ENCODE data around the gene ACSL1. TPM values are rescaled to one million over a fixed set of nuclear protein-coding genes. Genes with fewer than 3 reads are reported as not detected.

ACSL1 gene, protein sequence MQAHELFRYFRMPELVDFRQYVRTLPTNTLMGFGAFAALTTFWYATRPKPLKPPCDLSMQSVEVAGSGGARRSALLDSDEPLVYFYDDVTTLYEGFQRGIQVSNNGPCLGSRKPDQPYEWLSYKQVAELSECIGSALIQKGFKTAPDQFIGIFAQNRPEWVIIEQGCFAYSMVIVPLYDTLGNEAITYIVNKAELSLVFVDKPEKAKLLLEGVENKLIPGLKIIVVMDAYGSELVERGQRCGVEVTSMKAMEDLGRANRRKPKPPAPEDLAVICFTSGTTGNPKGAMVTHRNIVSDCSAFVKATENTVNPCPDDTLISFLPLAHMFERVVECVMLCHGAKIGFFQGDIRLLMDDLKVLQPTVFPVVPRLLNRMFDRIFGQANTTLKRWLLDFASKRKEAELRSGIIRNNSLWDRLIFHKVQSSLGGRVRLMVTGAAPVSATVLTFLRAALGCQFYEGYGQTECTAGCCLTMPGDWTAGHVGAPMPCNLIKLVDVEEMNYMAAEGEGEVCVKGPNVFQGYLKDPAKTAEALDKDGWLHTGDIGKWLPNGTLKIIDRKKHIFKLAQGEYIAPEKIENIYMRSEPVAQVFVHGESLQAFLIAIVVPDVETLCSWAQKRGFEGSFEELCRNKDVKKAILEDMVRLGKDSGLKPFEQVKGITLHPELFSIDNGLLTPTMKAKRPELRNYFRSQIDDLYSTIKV
- total RNA-seq (2014; rRNA removed; shearing (Covaris generic)) (11.0 and 13.1 TPM in 2 replicates), polyA plus RNA-seq (2016; fragmentation: Nextera tagmentation; extraction: Ambion mirVana) (4.7 and 6.2 TPM in 2 replicates)
- long read RNA-seq, partial matches to known transcripts, result 0 of 5 reads
- long read RNA-seq, other reads (novel, unspliced or antisense), result 4 of 5 reads

DNA sequence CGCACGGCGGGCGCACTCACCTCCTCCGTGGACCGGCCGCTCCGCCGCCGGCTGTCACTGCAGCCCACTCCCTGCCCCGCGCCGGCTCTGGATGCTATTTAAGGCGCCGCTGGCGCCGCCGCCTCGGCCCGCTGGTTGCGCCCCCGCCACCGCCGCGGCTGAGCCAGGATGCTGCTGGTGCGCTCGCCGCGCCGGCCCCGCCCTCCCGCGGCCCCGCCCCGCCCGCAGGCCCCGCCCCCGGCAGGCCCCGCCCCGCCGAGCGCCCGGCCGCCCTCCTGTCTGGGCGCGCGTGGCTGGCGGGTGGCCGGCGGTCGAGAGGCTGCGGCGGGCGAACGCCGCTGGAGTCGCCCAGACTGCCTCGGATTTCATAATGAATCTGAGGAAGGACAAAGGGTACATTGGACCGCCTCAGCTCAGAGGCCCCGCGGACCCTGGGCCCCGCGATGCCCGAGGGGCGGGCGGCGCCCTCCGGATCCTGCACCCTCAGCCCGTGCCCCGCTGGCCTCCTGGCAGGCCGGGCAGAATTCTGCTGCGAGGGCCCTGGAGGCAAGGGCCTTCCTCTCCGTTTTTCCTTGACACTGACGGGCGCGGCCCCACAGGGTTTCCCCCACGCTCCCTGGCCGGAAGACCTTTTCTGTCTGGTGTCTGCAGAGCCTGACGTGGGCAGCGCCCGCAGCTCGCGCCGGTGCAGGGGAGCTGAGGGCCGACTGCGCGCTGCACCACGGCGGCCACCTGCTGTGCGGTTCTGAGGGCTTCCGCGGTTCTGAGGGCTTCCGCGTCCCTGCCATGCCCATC is at the start of gene ACSL1:
Gene ACSL1 (minus strand): TSS at position 73 of the 795 bp plus-strand sequence. CDS start 22,454 bp downstream, outside the sequence.
- Histone ChIP-seq H3K4me3 (peak within 1 kb of the TSS; percentile 71), H3K4me1 (ENCODE audit: insufficient read depth) (peaks cover 3% of the 10 kb centered on the region; the same call in 1 of the 2 replicates), H2AFZ (peak within 1 kb of the TSS; percentile 98), H3K9me2 (ENCODE audit: insufficient read depth) (no peaks in the 10 kb centered on the region), H3K36me3 (ENCODE audit: insufficient read depth) (no peaks in the 10 kb centered on the region), H3K27ac (ENCODE audit: low read depth) (no peak within 1 kb of the TSS), H3K79me2 (replicated peaks; ENCODE audit: insufficient read depth) (no peaks in the 10 kb centered on the region), H3K27me3 (ENCODE audit: insufficient read depth) (peaks cover 55% of the 10 kb centered on the region), H4K20me1 (replicated peaks; ENCODE audit: insufficient read depth) (no peaks in the 10 kb centered on the region), H3F3A (replicated peaks; ENCODE audit: low read depth) (no peaks in the 10 kb centered on the region), H3K4me2 (peak within 1 kb of the TSS; percentile 90)
- Mint-ChIP-seq H3K4me1 (peaks cover 3% of the 10 kb centered on the region; the same call in 1 of the 3 replicates), H3K36me3 (ENCODE audit: low read depth) (no peaks in the 10 kb centered on the region; the same call in 2 of the 3 replicates), H3K4me3 (peak within 1 kb of the TSS; percentile 81), H3K27ac (no peak within 1 kb of the TSS), H3K27me3 (ENCODE audit: insufficient read depth, low read depth, poor library complexity) (peaks cover 35% of the 10 kb centered on the region), H3K9me3 (no peaks in the 10 kb centered on the region)
- peak; percentile 64 for ATAC-seq
- peak; percentile 79 for DNase-seq (ENCODE audit: low spot score)
- TF ChIP-seq, protein P1, sequence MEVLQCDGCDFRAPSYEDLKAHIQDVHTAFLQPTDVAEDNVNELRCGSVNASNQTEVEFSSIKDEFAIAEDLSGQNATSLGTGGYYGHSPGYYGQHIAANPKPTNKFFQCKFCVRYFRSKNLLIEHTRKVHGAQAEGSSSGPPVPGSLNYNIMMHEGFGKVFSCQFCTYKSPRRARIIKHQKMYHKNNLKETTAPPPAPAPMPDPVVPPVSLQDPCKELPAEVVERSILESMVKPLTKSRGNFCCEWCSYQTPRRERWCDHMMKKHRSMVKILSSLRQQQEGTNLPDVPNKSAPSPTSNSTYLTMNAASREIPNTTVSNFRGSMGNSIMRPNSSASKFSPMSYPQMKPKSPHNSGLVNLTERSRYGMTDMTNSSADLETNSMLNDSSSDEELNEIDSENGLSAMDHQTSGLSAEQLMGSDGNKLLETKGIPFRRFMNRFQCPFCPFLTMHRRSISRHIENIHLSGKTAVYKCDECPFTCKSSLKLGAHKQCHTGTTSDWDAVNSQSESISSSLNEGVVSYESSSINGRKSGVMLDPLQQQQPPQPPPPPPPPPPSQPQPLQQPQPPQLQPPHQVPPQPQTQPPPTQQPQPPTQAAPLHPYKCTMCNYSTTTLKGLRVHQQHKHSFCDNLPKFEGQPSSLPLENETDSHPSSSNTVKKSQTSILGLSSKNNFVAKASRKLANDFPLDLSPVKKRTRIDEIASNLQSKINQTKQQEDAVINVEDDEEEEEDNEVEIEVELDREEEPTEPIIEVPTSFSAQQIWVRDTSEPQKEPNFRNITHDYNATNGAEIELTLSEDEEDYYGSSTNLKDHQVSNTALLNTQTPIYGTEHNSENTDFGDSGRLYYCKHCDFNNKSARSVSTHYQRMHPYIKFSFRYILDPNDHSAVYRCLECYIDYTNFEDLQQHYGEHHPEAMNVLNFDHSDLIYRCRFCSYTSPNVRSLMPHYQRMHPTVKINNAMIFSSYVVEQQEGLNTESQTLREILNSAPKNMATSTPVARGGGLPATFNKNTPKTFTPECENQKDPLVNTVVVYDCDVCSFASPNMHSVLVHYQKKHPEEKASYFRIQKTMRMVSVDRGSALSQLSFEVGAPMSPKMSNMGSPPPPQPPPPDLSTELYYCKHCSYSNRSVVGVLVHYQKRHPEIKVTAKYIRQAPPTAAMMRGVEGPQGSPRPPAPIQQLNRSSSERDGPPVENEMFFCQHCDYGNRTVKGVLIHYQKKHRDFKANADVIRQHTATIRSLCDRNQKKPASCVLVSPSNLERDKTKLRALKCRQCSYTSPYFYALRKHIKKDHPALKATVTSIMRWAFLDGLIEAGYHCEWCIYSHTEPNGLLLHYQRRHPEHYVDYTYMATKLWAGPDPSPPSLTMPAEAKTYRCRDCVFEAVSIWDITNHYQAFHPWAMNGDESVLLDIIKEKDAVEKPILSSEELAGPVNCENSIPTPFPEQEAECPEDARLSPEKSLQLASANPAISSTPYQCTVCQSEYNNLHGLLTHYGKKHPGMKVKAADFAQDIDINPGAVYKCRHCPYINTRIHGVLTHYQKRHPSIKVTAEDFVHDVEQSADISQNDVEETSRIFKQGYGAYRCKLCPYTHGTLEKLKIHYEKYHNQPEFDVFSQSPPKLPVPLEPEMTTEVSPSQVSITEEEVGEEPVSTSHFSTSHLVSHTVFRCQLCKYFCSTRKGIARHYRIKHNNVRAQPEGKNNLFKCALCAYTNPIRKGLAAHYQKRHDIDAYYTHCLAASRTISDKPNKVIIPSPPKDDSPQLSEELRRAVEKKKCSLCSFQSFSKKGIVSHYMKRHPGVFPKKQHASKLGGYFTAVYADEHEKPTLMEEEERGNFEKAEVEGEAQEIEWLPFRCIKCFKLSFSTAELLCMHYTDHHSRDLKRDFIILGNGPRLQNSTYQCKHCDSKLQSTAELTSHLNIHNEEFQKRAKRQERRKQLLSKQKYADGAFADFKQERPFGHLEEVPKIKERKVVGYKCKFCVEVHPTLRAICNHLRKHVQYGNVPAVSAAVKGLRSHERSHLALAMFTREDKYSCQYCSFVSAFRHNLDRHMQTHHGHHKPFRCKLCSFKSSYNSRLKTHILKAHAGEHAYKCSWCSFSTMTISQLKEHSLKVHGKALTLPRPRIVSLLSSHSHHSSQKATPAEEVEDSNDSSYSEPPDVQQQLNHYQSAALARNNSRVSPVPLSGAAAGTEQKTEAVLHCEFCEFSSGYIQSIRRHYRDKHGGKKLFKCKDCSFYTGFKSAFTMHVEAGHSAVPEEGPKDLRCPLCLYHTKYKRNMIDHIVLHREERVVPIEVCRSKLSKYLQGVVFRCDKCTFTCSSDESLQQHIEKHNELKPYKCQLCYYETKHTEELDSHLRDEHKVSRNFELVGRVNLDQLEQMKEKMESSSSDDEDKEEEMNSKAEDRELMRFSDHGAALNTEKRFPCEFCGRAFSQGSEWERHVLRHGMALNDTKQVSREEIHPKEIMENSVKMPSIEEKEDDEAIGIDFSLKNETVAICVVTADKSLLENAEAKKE (CRISPR knock-in tag; IDR thresholded peaks at IDR 0.05), result no peak
- TF ChIP-seq POLR2AphosphoS5 (IDR thresholded peaks at IDR 0.05; ENCODE audit: low read depth), result peak; percentile 45; the same call in 1 of the 2 replicates

Measured in GM23338 (cell line).